Hepatocyte (in vitro differentiated cells): ENCODE data around the gene GPR153.

ENCODE experiments used
- EZH2 ChIP-seq: fragments of 200-600 bp; sonication (generic); IDR thresholded peaks from 2 replicates; pipeline ENCODE4 v1.6.1; 2016; ENCODE audit warnings: antibody characterized with exemption, mild to moderate bottlenecking, borderline replicate concordance
- TF ChIP-seq, protein P1 (sequence below): fragments of 200-600 bp; sonication (generic); IDR thresholded peaks from 2 replicates; pipeline ENCODE4 v1.5.1; 2016; ENCODE audit warnings: antibody characterized with exemption, mild to moderate bottlenecking; ENCODE audit not compliant: poor library complexity

- TF ChIP-seq, protein P1, sequence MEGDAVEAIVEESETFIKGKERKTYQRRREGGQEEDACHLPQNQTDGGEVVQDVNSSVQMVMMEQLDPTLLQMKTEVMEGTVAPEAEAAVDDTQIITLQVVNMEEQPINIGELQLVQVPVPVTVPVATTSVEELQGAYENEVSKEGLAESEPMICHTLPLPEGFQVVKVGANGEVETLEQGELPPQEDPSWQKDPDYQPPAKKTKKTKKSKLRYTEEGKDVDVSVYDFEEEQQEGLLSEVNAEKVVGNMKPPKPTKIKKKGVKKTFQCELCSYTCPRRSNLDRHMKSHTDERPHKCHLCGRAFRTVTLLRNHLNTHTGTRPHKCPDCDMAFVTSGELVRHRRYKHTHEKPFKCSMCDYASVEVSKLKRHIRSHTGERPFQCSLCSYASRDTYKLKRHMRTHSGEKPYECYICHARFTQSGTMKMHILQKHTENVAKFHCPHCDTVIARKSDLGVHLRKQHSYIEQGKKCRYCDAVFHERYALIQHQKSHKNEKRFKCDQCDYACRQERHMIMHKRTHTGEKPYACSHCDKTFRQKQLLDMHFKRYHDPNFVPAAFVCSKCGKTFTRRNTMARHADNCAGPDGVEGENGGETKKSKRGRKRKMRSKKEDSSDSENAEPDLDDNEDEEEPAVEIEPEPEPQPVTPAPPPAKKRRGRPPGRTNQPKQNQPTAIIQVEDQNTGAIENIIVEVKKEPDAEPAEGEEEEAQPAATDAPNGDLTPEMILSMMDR, result no peak
- TF ChIP-seq EZH2, result no peak
Observed at GRCh38 chr1:6287431-6287886, 26.6 kb upstream of the GPR153 start.
